Mammary epithelial cell (primary cell): Measurements from ENCODE around the gene OR10D3.

ENCODE experiments used
- EZH2 ChIP-seq: IDR thresholded peaks from 2 replicates; pipeline ENCODE4 v1.6.1; 2012; ENCODE audit warnings: low read length, inconsistent platforms, borderline replicate concordance
- TF ChIP-seq, protein P1 (sequence below), 2 donors: IDR thresholded peaks in 1 of 2; conservative IDR thresholded peaks in 1 of 2; 2 replicates each; pipeline ENCODE4 v1.5.1; 2011 to 2012; ENCODE audit warnings: inconsistent platforms in 2 of 2, low read length in 2 of 2, mild to moderate bottlenecking in 2 of 2, control low read depth in 1 of 2, low read depth in 1 of 2; ENCODE audit not compliant: insufficient read depth in 1 of 2; ENCODE audit errors: extremely low read depth in 1 of 2

GRCh38 chr11:124210421-124210820, 27.3 kb downstream of the OR10D3 start:
- TF ChIP-seq, protein P1, sequence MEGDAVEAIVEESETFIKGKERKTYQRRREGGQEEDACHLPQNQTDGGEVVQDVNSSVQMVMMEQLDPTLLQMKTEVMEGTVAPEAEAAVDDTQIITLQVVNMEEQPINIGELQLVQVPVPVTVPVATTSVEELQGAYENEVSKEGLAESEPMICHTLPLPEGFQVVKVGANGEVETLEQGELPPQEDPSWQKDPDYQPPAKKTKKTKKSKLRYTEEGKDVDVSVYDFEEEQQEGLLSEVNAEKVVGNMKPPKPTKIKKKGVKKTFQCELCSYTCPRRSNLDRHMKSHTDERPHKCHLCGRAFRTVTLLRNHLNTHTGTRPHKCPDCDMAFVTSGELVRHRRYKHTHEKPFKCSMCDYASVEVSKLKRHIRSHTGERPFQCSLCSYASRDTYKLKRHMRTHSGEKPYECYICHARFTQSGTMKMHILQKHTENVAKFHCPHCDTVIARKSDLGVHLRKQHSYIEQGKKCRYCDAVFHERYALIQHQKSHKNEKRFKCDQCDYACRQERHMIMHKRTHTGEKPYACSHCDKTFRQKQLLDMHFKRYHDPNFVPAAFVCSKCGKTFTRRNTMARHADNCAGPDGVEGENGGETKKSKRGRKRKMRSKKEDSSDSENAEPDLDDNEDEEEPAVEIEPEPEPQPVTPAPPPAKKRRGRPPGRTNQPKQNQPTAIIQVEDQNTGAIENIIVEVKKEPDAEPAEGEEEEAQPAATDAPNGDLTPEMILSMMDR (conservative IDR thresholded peaks at IDR 0.05 in 1 of 2, IDR thresholded peaks at IDR 0.05 in 1 of 2; ENCODE audit: extremely low read depth in 1 of 2, insufficient read depth in 1 of 2, low read depth in 1 of 2, low read length in 2 of 2) = no peak
- TF ChIP-seq EZH2 = no peak
